K562 (cell line): Measurements from ENCODE around the gene CCDC192. TPM values are rescaled to one million over a fixed set of nuclear protein-coding genes. Genes with fewer than 3 reads are reported as not detected.

Experiments used
- ATAC-seq: fragments of 200-7000 bp; cut with Tn5 transposase; 3 replicates; pipeline ENCODE4 v1.9.1; 2020; ENCODE audit warnings: moderate library complexity
- BruUV-seq: library from RNA; stranded (reverse); fragments of 400-500 nt; replicated peaks from 2 replicates; lab custom pipeline; 2021; lab: Mats Ljungman, UMichigan
- CTCF ChIA-PET: fragments of 300-600 bp; formaldehyde crosslinking; extraction: SDS; loops from one replicate; lab custom pipeline; 2021; ENCODE audit warnings: low intra/inter-chr PET ratio; lab: Yijun Ruan, JAX
- POLR2A ChIA-PET: fragments of 300-600, 350-650 bp; sonication (Branson Sonifier 250); formaldehyde crosslinking; extraction: SDS; loops from one replicate; lab custom pipeline; 2021; ENCODE audit warnings: antibody characterized with exemption, inconsistent platforms; lab: Yijun Ruan, JAX
- DNase-seq, 4 experiments: peaks; one replicate each; pipeline versions ENCODE4 v3.0.0 to v3.0.0-alpha.2; 2011 to 2018; ENCODE audit warnings: low spot score in 3 of 4, mixed read lengths in 3 of 4; ENCODE audit errors: extremely low read depth in 1 of 4
- FAIRE-seq: peaks from 2 replicates; lab custom pipeline; 2011; peaks lifted over from hg19 to GRCh38; lab: Jason Lieb, UNC
- H2AFZ ChIP-seq: 2 replicates; pipeline ENCODE4 v1.6.0; 2011; ENCODE audit warnings: low read depth, low read length, control low read depth, inconsistent platforms
- H3K27ac ChIP-seq: fragments of 200-600 bp; 3 replicates; pipeline ENCODE4 v1.8.0; 2011; ENCODE audit warnings: low read depth, mild to moderate bottlenecking, control low read depth, inconsistent platforms, low read length, moderate library complexity, mixed read lengths; ENCODE audit errors: extremely low read depth
- H3K27me3 ChIP-seq, 2 experiments: fragments of 300-600 bp in 1 of 2; 2 replicates in 1 of 2; 3 replicates in 1 of 2; pipeline versions ENCODE4 v1.6.0 to v1.8.0; 2011; ENCODE audit warnings: inconsistent platforms in 2 of 2, low read length in 2 of 2, mild to moderate bottlenecking in 1 of 2, mixed read lengths in 1 of 2, moderate library complexity in 1 of 2; ENCODE audit not compliant: control insufficient read depth in 2 of 2, insufficient read depth in 2 of 2
- H3K36me3 ChIP-seq: fragments of 300-600 bp; 3 replicates; pipeline ENCODE4 v1.8.0; 2011; ENCODE audit warnings: mild to moderate bottlenecking, low read length, inconsistent platforms; ENCODE audit not compliant: control insufficient read depth, insufficient read depth
- H3K4me1 ChIP-seq, 2 experiments: fragments of 200-600 bp in 1 of 2; replicated peaks in 1 of 2; 2 replicates in 1 of 2; 3 replicates in 1 of 2; pipeline versions ENCODE4 v1.5.1 to v1.8.0; 2011; ENCODE audit warnings: inconsistent platforms in 2 of 2, low read length in 2 of 2, mild to moderate bottlenecking in 1 of 2, mixed read lengths in 1 of 2, moderate library complexity in 1 of 2; ENCODE audit not compliant: control insufficient read depth in 2 of 2, insufficient read depth in 2 of 2
- H3K4me2 ChIP-seq: 2 replicates; pipeline ENCODE4 v1.6.1; 2011; ENCODE audit warnings: low read length, control low read depth, inconsistent platforms, mixed read lengths; ENCODE audit not compliant: insufficient read depth
- H3K4me3 ChIP-seq: fragments of 200-600 bp; sonication (generic), shearing (Covaris generic); 2 replicates; pipeline ENCODE4 v1.5.1; 2016; ENCODE audit warnings: control low read depth, inconsistent platforms
- H3K79me2 ChIP-seq: fragments of 200-600 bp; 3 replicates; pipeline ENCODE4 v1.8.0; 2011; ENCODE audit warnings: low read length, inconsistent platforms; ENCODE audit not compliant: control insufficient read depth, insufficient read depth
- H3K9ac ChIP-seq, 2 experiments: 2 replicates each; pipeline versions ENCODE4 v1.6.0 to v1.6.1; 2011; ENCODE audit warnings: low read depth in 2 of 2, low read length in 2 of 2, control low read depth in 1 of 2, inconsistent platforms in 1 of 2, mild to moderate bottlenecking in 1 of 2, mixed read lengths in 1 of 2; ENCODE audit not compliant: insufficient read depth in 1 of 2
- H3K9me1 ChIP-seq: one replicate; pipeline ENCODE4 v1.6.0; 2011; ENCODE audit warnings: inconsistent platforms, mild to moderate bottlenecking, low read length, moderate library complexity; ENCODE audit not compliant: control insufficient read depth, insufficient read depth
- H3K9me3 ChIP-seq: replicated peaks from 2 replicates; pipeline ENCODE4 v1.5.1; 2011; ENCODE audit warnings: low read depth, low read length, inconsistent platforms; ENCODE audit not compliant: control insufficient read depth, insufficient read depth
- H4K20me1 ChIP-seq: replicated peaks from 2 replicates; pipeline ENCODE4 v1.6.1; 2011; ENCODE audit warnings: low read length, inconsistent platforms, mixed read lengths; ENCODE audit not compliant: control insufficient read depth, insufficient read depth
- EGR1 ChIP-seq: fragments of 450-650 bp; conservative IDR thresholded peaks from 2 replicates; pipeline ENCODE4 v1.6.1; 2017; ENCODE audit warnings: mild to moderate bottlenecking
- KDM4B ChIP-seq, 2 experiments: fragments of 450-650 bp in 1 of 2; sonication (generic) in 1 of 2; IDR thresholded peaks; 2 replicates each; pipeline ENCODE4 v1.6.1; 2016 to 2017; ENCODE audit warnings: borderline replicate concordance in 2 of 2, antibody characterized with exemption in 1 of 2, low read depth in 1 of 2, mild to moderate bottlenecking in 1 of 2
- KDM5B ChIP-seq: fragments of 200-600 bp; sonication (generic); IDR thresholded peaks from 2 replicates; pipeline ENCODE4 v1.6.1; 2012; ENCODE audit warnings: low read depth, mild to moderate bottlenecking, moderate library complexity, low read length, control low read depth, inconsistent platforms; ENCODE audit not compliant: insufficient replicate concordance
- KLF10 ChIP-seq: fragments of 250-450 bp; sonication (Bioruptor Pico); IDR thresholded peaks from 2 replicates; pipeline ENCODE4 v1.6.1; 2021; ENCODE audit warnings: matching md5 sums
- KLF16 ChIP-seq: IDR thresholded peaks from 2 replicates; pipeline ENCODE4 v1.6.1; 2016; ENCODE audit warnings: antibody characterized with exemption
- L3MBTL2 ChIP-seq: fragments of 450-650 bp; IDR thresholded peaks from 2 replicates; pipeline ENCODE4 v1.6.1; 2016; ENCODE audit warnings: mild to moderate bottlenecking, moderate library complexity
- PURB ChIP-seq: sonication (generic); formaldehyde crosslinking; IDR thresholded peaks from 2 replicates; pipeline ENCODE4 v1.9.0; 2021; ENCODE audit warnings: low read depth, mild to moderate bottlenecking, missing genetic modification reagents
- RAD21 ChIP-seq, 2 experiments: fragments of 250-450 bp in 1 of 2; fragments of 450-650 bp in 1 of 2; sonication (Bioruptor Pico) in 1 of 2; formaldehyde crosslinking in 1 of 2; IDR thresholded peaks in 1 of 2; conservative IDR thresholded peaks in 1 of 2; 2 replicates each; pipeline versions ENCODE4 v1.4.0 to v1.8.0; 2020 to 2022; ENCODE audit warnings: mild to moderate bottlenecking in 2 of 2, moderate library complexity in 1 of 2
- SAFB ChIP-seq: fragments of 200-400 bp; formaldehyde crosslinking; IDR thresholded peaks from 2 replicates; pipeline ENCODE4 v1.6.1; 2017; ENCODE audit warnings: low read depth, low read length, borderline replicate concordance
- SMC3 ChIP-seq: conservative IDR thresholded peaks from 2 replicates; pipeline ENCODE4 v1.6.1; 2011; ENCODE audit warnings: low read depth, low read length, improper control_type of control experiment; ENCODE audit not compliant: insufficient read depth
- STAT5A ChIP-seq: IDR thresholded peaks from 2 replicates; pipeline ENCODE4 v1.6.1; 2012; ENCODE audit warnings: low read length, inconsistent platforms, borderline replicate concordance
- ZNF766 ChIP-seq: fragments of 200-800 bp; sonication (Bioruptor generic); conservative IDR thresholded peaks from 2 replicates; pipeline ENCODE4 v1.6.1; 2016; ENCODE audit warnings: missing genetic modification characterization, missing compliant biosample characterization
- ZNF785 ChIP-seq: fragments of 250-450 bp; sonication (Bioruptor Pico); IDR thresholded peaks from 2 replicates; pipeline ENCODE4 v1.4.0; 2020; ENCODE audit warnings: mild to moderate bottlenecking
- WGBS: fragments of 100-300 bp; shearing (Covaris generic); methylation state at CpG from one replicate; pipeline ENCODE4 v1.1.6; 2016; ENCODE audit warnings: low coverage, mixed read lengths; ENCODE audit not compliant: insufficient coverage; ENCODE audit errors: missing lambda C conversion rate; 5-methylcytosine and 5-hydroxymethylcytosine counted together
- in situ Hi-C: fragments of 300-500 bp; cut with MboI; formaldehyde crosslinking; loops from 4 replicates; pipeline ENCODE4 v1.15.0; 2018; ENCODE audit warnings: inconsistent platforms, mixed read lengths
- intact Hi-C: fragments of 100-400 bp; cut with micrococcal nuclease; formaldehyde crosslinking; loops from 2 replicates; pipeline ENCODE4 v1.14.2; 2022
- polyA plus RNA-seq, 8 experiments: library from polyadenylated mRNA; depleted of rRNA in 4 of 8; stranded (reverse) in 5 of 8; unstranded in 3 of 8; fragments of >200 nt; fragmentation: Nextera tagmentation in 2 of 8; fragmentation: Illumina TruSeq in 1 of 8; extraction: Ambion mirVana in 2 of 8; extraction: Trizol in 1 of 8; gene quantifications; 2 replicates each; pipeline versions ENCODE4 v1.2.1 to v1.2.3, GENCODE V29; 2011 to 2014; ENCODE audit warnings: inconsistent platforms in 1 of 8, missing spikeins in 1 of 8
- total RNA-seq, 7 experiments: library from RNA; depleted of rRNA in 6 of 7; stranded (reverse); fragments of >200 nt in 6 of 7; fragmentation: Illumina TruSeq in 2 of 7; extraction: Trizol in 2 of 7; gene quantifications; 2 replicates each; pipeline versions ENCODE4 v1.2.1 to v1.2.3, GENCODE V29; 2011 to 2021; ENCODE audit warnings: low replicate concordance in 1 of 7
- TF ChIP-seq, protein P1 (sequence below): fragments of 450-650 bp; formaldehyde crosslinking; IDR thresholded peaks from 2 replicates; pipeline ENCODE4 v1.4.0; 2022; ENCODE audit warnings: mild to moderate bottlenecking, moderate library complexity
- TF ChIP-seq, protein P2 (sequence below): fragments of 200-800 bp; sonication (Bioruptor generic); IDR thresholded peaks from 2 replicates; pipeline ENCODE4 v1.6.1; 2017; ENCODE audit warnings: missing genetic modification characterization, missing compliant biosample characterization
- TF ChIP-seq, protein P3 (sequence below): fragments of 450-650 bp; IDR thresholded peaks from 2 replicates; pipeline ENCODE4 v1.6.1; 2018; ENCODE audit warnings: mild to moderate bottlenecking, low read depth; ENCODE audit not compliant: partially characterized antibody
- TF ChIP-seq, protein P4 (sequence below): sonication (generic); formaldehyde crosslinking; IDR thresholded peaks from 2 replicates; pipeline ENCODE4 v1.8.1; 2023; ENCODE audit warnings: mild to moderate bottlenecking, missing genetic modification reagents

The CCDC192 gene
- total and polyA plus RNA-seq, 9 of the 15 experiments (the other 6 are each of a cell fraction or from before 2014, with no cell fraction given) = 0.21 to 0.66 (median 0.38) TPM; not detected in 2

DNA sequence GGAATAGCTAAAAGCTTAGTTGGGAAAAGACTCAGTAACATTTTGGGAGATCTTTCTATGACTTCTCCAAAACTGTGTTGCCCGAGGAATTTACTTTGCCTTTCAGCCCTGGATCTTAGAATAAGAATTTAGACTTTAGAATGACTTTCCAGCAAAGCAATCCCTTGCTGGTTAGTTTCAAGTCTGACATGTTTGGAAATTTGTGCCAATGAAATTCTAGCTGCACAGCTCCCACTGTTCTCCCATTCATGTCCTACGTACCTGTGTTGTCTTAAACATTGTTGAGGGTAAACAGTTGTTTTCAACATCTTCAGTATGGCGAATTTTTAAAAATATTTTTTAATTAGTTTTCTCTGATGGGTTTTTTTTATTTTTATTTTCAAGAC, 111.4 kb downstream of the CCDC192 start:
- H3K9me1 ChIP-seq = no peaks in the 10 kb centered on the region
- no peak overlapping the region for H3K4me2 ChIP-seq
- no peak overlapping the region for H3K27ac ChIP-seq
- ChIA-PET POLR2A (no interaction called here), CTCF (no interaction called here)
- no peaks in the 10 kb centered on the region for H4K20me1 ChIP-seq
- no peak for ATAC-seq
- TF ChIP-seq, protein P1, sequence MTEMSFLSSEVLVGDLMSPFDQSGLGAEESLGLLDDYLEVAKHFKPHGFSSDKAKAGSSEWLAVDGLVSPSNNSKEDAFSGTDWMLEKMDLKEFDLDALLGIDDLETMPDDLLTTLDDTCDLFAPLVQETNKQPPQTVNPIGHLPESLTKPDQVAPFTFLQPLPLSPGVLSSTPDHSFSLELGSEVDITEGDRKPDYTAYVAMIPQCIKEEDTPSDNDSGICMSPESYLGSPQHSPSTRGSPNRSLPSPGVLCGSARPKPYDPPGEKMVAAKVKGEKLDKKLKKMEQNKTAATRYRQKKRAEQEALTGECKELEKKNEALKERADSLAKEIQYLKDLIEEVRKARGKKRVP (CRISPR knock-in tag) = no peak
- TF ChIP-seq KLF10 (CRISPR knock-in tag) (no peak), L3MBTL2 (no peak), RAD21 (CRISPR knock-in tag; conservative IDR thresholded peaks at IDR 0.05 in 1 of 2, IDR thresholded peaks at IDR 0.05 in 1 of 2) (no peak), KDM4B (IDR thresholded peaks at IDR 0.05; ENCODE audit: borderline replicate concordance in 2 of 2, low read depth in 1 of 2) (no peak), EGR1 (no peak), ZNF785 (CRISPR knock-in tag) (no peak), SAFB (no peak), KLF16 (no peak), PURB (CRISPR knock-in tag) (no peak), KDM5B (no peak), ZNF766 (CRISPR knock-in tag) (no peak), STAT5A (no peak), SMC3 (no peak)
- TF ChIP-seq, protein P2, sequence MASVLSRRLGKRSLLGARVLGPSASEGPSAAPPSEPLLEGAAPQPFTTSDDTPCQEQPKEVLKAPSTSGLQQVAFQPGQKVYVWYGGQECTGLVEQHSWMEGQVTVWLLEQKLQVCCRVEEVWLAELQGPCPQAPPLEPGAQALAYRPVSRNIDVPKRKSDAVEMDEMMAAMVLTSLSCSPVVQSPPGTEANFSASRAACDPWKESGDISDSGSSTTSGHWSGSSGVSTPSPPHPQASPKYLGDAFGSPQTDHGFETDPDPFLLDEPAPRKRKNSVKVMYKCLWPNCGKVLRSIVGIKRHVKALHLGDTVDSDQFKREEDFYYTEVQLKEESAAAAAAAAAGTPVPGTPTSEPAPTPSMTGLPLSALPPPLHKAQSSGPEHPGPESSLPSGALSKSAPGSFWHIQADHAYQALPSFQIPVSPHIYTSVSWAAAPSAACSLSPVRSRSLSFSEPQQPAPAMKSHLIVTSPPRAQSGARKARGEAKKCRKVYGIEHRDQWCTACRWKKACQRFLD (CRISPR knock-in tag) = no peak
- TF ChIP-seq, protein P3, sequence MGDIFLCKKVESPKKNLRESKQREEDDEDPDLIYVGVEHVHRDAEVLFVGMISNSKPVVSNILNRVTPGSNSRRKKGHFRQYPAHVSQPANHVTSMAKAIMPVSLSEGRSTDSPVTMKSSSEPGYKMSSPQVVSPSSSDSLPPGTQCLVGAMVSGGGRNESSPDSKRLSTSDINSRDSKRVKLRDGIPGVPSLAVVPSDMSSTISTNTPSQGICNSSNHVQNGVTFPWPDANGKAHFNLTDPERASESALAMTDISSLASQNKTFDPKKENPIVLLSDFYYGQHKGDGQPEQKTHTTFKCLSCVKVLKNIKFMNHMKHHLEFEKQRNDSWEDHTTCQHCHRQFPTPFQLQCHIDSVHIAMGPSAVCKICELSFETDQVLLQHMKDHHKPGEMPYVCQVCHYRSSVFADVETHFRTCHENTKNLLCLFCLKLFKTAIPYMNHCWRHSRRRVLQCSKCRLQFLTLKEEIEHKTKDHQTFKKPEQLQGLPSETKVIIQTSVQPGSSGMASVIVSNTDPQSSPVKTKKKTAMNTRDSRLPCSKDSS = no peak
- TF ChIP-seq, protein P4, sequence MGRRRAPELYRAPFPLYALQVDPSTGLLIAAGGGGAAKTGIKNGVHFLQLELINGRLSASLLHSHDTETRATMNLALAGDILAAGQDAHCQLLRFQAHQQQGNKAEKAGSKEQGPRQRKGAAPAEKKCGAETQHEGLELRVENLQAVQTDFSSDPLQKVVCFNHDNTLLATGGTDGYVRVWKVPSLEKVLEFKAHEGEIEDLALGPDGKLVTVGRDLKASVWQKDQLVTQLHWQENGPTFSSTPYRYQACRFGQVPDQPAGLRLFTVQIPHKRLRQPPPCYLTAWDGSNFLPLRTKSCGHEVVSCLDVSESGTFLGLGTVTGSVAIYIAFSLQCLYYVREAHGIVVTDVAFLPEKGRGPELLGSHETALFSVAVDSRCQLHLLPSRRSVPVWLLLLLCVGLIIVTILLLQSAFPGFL (CRISPR knock-in tag) = no peak
- in situ Hi-C loops = no loop called here
- intact Hi-C loops = no loop called here
- no TSS peak for BruUV-seq
- no peaks in the 10 kb centered on the region for H3K27me3 ChIP-seq
- WGBS = 0% methylated on average over 3 of the region's 3 CpGs
- no peak for FAIRE-seq
- H2AFZ ChIP-seq = no peak overlapping the region
- no peak overlapping the region for H3K4me3 ChIP-seq
- H3K4me1 ChIP-seq = no peaks in the 10 kb centered on the region
- no peaks in the 10 kb centered on the region for H3K36me3 ChIP-seq
- no peaks in the 10 kb centered on the region for H3K79me2 ChIP-seq
- no peaks in the 10 kb centered on the region for H3K9me3 ChIP-seq
- H3K9ac ChIP-seq = no peak overlapping the region
- DNase-seq = no peak
